GM18951 (cell line): Measurements from ENCODE around the gene RHD.
"Not testable (repeated sequence)": the region's sequence is repeated elsewhere in the genome, so short reads cannot be mapped to it uniquely, and the experiment has no call there.

Experiments used
- POLR2A ChIP-seq: IDR thresholded peaks from 4 replicates; pipeline ENCODE4 v1.6.1; 2011; ENCODE audit warnings: mild to moderate bottlenecking; ENCODE audit not compliant: insufficient read length, insufficient read depth; ENCODE audit errors: extremely low read depth
- in situ Hi-C: fragments of 300-500 bp; cut with MboI; formaldehyde crosslinking; loops from one replicate; pipeline ENCODE4 v1.12.0; 2022; ENCODE audit warnings: low sequenced_read_pairs, mixed read lengths, inconsistent platforms; ENCODE audit not compliant: unreplicated experiment

Gene RHD

DNA sequence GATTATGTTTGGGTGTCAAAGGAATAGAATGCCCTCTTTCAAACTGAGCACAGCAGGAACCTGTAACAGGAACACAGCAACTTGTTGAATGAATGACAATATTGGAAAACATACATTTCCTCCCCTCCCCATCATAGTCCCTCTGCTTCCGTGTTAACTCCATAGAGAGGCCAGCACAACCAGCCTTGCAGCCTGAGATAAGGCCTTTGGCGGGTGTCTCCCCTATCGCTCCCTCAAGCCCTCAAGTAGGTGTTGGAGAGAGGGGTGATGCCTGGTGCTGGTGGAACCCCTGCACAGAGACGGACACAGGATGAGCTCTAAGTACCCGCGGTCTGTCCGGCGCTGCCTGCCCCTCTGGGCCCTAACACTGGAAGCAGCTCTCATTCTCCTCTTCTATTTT is at the start of gene RHD:
RHD (plus strand) TSS at position 272 of the 400 bp plus-strand sequence; CDS start at position 311, 39 bp downstream.
- in situ Hi-C loops = not testable (repeated sequence)

DNA sequence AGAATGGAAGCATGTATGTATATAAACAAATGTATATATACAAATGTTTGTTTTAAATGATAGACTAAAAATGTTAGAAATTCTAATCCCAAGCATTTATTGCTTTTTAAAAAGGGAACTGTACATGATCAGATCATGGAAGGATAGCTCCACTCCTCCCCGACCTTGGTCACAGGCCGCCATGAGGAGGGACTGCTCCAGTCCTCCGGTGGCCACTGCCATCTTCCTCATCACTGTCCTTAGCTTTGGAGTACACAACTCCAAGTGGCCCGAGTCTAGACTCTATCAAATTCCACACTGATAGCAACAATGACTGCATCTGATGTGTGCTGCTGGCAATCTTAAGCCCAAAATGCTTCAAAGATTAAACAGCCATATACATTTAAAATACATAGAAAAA is 49.7 kb upstream of the RHD start:
- TF ChIP-seq POLR2A = no peak
- in situ Hi-C loops = no loop called here

DNA sequence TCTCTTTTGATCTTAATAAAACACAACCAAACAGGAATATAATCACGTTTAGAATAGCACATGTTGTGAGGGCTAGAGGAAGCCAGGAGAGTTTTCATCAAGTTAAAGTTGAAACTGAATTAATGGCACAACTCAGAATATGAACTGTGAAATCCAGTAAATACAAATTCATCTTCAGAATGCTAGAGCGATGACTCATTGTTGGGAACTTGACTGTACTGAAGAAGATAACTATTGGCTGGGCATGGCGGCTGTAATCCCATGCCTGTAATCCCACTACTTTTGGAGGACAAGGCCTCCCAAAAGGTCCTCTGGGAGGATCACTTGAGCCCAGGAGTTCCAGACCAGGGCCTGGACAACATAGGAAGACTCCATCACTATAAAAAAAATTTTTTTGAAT is 48.8 kb upstream of the RHD start:
- in situ Hi-C loops = no loop called here
- no peak for TF ChIP-seq POLR2A

DNA sequence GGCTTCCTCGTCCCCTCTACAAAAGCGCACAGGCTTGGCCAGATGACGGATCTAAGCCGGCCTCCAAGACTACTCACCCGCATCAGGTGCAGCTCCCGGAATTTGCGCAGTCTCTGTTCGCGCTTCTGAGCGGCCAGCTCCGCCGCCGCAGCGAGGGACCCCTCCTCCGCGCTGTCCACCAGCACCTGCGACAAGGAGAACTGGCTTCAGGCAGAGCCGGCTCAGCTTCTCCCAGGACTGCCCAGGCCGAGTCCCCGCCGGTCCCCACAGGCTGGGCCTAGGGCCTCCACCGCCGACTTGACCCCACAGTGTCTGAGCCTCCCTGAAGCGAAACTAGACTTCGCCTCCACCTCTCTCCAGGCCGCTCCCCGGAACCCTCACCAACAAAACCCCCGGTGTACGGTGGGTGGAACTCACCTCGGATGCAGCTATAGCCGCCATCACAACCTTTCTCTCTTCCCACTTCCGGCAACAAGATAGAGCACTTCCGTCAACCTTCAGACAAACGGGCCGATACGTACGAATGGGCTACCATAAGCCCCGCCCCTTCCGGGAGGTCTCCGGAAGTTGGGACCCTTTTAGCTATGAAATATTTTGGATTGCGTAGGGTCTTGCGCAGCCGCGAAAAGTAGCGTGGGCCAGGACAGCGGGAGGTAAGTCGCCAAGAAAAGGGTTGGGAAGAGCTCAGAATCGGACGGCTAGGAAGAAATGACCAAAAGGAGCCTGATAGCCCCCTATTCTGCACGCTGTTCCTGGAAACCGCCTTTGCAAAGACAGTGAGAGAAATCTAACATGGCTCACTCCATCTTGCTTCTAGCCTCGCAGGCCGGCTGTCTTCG is 40.1 kb upstream of the RHD start, which contains the start of gene SYF2:
SYF2 (minus strand) TSS at position 476 of the 839 bp plus-strand sequence; CDS start at position 441, 35 bp downstream.
- in situ Hi-C loops = loop anchor here (10.0 kb wide), 1 partner anchor 113 kb away; no protein-coding TSS in a partner anchor
- peak; percentile 57 for TF ChIP-seq POLR2A

DNA sequence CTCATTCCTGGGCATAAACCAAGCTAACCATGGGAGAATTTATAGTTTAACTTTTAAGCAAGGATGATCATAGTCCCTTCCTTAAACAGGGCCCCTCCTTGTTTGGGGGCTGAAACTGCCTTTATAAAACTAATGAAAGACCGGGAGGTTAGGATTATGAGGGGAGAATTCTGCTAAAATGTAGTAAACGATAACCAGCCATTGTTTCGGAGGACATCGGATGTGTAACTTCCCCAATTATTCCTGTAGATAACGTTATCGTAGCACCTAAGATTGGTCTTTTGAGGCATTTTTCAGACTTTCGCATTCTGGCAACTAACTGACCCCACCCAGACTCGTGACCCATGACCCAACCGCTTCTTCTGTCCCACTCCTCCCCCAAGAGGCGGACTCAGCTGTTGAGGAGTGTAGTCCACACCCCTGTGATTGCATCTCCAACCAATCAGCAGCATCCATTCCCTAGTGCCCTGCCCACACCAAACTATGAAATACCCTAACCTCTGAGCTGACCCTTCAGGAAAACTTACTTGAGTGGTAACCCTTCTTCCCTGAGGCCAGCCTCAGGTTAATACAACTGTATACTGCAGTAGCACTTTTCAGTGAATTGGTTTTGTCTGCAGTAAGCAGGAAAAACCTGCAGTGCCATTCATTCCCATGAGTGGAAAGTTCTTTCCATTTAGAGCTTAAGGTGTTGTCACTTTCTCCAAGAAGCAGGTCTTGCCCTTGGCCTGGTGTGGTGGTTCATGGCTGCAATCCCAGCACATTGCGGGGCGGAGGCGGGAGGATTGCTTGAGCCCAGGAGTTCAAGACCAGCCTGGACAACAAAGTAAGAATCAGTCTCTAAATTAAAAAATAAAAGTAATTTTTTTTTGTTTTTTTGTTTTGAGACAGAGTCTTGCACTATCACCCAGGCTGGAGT is 39.2 kb upstream of the RHD start:
- in situ Hi-C loops = loop anchor here (10.0 kb wide), 1 partner anchor 112 kb away; no protein-coding TSS in a partner anchor

DNA sequence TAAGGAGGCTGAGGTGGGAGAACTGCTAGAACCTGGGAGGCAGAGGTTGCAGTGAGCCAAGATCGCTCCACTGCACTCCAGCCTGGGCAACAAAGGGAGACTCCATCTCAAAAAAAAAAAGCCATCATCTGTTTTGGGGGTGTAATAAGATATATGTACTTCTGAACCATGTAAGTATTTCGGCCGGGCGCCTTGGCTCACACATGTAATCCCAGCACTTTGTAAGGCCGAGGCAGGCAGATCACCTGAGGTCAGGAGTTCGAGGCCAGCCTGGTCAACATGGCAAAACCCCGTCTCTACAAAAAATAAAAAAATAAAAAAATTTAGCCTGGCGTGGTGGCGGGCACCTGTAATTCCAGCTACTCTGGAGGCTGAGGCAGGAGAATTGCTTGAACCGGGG is 36.9 kb upstream of the RHD start:
- in situ Hi-C loops = loop anchor here (10.0 kb wide), 1 partner anchor 109 kb away; no protein-coding TSS in a partner anchor

More for the DNA sequence above, 39.2 kb upstream of the RHD start:
- TF ChIP-seq POLR2A = peak; percentile 31

DNA sequence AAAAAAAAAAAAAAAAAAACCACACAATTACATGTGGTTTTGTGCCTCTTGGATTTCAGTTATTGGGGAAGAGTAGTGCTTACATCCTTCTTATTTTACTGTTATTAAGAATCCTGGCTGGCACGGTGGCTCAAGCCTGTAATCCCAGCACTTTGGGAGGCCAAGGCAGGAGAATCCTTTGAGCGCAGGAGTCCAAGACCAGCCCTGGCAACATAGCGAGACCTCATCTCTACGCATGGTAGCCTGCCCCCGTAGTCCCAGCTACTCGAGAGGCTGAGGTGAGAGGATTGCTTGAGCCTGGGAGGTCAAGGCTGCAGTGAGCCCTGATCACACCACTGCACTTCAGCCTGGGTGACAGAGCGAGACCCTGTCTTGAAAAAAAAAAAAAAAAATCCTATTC is 36.0 kb upstream of the RHD start:
- in situ Hi-C loops = loop anchor here (10.0 kb wide), 1 partner anchor 109 kb away; no protein-coding TSS in a partner anchor

DNA sequence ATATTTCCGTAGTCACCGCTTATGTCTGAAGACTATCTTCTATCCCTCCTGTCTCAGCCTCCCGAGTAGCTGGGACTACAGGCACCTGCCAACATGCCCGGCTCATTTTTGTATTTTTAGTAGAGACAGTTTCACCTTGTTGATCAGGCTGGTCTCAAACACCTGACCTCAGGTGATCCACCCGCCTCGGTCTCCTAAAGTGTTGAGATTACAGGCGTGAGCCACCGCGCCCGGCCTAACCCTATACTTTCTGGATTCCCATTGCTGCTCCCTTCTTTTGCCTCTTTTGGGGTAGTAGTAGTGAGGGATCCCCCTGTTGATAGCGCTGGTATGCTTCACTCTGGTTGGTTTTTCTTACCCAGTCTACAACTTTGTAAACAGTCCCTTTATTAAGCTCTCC is 34.3 kb upstream of the RHD start:
- TF ChIP-seq POLR2A = no peak
- in situ Hi-C loops = loop anchor here (10.0 kb wide), 1 partner anchor 107 kb away; no protein-coding TSS in a partner anchor

DNA sequence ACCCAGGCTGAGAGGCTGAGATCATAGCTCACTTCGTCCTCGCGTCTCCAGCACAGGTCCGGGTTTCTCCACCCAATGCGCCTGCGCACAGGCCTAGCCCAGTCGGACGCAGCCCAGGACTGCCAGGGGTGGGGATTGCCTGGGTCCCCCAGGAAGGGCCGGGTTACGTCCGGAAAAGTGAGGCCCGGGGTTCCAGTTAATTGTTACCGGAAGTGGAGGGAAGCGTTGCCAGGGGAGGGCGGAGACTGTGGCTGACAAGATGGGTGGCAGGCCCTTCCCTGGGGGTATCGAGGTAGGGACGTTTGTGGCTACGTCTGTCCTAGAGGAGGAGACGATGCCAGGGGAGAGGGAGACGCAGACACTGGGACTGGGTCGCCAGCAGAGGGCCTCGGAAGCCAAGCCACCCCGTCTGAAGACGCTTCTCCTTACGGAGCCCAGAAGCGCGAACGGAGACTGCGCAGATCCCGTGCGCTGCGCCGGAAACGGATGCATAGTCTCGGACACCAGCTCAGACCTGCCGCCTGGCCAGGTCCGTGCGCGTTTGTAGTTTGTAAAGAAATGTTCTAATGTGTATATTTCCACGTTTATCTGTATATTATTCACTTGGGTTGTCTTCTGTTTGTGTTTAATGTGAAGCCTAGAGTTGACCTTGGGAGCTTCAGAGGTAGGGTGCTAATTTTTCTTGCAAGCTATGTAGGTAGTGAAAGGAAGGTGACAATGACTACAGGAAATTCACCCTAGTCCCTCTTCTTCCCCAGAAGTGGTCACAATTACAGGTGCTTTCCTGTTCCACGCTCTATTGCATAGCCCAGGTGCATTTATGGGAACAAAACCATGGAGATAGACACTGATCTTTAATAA is 32.4 kb upstream of the RHD start:
- in situ Hi-C loops = loop anchor here (10.0 kb wide), 1 partner anchor 105 kb away; no protein-coding TSS in a partner anchor
- TF ChIP-seq POLR2A = no peak

DNA sequence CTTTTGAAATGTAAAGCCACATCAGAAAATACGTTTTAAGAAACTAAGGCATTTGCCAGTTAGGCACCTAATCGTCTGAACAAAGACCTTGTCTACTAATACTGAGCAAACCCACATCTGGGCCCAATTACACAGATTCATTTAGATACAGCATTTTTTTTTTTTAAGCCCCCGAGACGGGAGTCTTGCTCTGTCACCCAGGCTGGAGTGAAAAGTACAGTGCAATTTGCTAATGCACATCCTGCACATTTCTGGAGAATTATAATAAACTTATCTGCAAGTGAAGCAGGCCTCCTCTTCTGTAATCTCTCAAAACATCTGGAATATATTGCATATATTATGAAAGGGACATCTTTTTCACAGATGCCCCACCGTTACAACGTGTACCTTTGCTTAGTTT is 28.4 kb upstream of the RHD start:
- no peak for TF ChIP-seq POLR2A
- in situ Hi-C loops = no loop called here

DNA sequence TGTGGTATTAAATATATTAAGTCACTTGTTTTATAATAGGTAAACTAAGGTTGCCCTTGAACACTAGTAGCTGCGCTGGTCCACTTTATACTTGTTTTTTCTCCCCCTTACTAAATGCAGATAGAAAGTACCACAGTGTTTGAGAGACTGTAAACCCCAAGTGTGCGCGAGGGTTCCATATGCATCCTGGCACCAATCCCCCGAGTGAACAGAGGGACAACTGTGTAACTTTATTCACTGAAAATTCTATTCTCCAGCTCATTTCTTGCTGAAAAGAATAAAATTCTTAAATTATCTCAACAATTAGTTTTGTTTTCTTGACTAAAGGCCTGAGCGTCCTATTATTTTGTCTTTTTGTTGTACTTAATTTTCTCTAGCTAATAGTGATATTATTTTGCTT is 26.9 kb upstream of the RHD start:
- no peak for TF ChIP-seq POLR2A
- in situ Hi-C loops = no loop called here

DNA sequence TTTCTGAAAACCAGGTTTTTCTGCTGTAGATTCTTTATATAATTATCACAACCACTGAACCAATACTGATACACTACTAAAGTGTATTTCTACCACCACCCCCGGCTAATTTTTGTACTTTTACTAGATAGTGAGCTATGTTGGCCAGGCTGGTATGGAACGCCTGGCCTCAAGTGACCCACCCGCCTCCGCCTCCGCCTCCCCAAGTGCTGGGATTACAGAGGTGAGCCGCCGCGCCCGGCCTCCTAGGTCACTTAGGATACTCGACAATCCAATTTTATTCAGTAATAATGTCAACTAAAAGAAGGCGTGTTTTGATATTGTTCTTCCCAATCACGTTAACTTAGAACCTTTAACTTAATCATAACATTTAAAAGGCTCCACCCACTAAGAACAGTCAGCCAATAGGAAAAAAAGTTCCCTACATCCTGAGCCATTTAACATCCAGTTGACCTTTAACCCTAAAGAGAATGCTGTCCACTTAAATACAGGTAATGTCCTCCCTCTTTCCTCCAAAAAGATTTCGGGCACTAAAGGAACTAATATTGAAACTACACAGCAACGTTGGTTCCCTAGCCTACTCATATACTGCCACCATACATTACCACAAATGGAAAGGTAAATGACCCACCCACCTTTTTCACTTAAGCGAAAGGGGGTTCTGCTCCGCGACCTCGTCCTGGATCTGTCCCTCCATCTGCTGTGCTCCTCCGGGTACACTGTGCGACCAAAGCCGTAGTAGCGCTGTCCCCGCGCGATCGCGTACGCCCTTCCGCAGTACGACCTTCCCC is 26.3 kb upstream of the RHD start:
- in situ Hi-C loops = no loop called here
- TF ChIP-seq POLR2A = no peak
